ENCODE measurements around the gene ZNF397.

The ZNF397 gene

DNA sequence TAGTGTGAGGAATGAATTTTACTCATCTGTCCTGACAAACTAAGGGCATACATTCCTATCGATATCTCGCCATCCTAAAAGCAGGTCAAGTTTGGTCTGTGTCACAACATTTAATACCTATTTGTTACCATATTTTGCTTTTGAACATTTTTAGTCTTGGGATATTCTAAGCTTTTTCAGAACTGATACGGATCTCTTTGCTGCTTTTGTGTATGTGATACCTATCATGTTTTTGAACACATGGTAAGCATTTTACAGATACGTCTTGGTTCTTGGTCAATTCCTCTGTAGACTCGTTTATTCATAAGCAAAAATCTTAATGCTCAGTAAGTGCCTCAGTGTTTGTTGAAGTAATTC, 592 bp downstream of the ZNF397 start:
- H3K9me2 ChIP-seq (replicated peaks; ENCODE audit: insufficient read depth, low read length) = no peaks in the 10 kb centered on the region
- H3F3A ChIP-seq (ENCODE audit: insufficient read depth) = no peaks in the 10 kb centered on the region; the same call in 1 of the 2 replicates
- H3K36me3 ChIP-seq (ENCODE audit: low read length) = peaks cover 47% of the 10 kb centered on the region
- peak overlapping the region; percentile 74 for H2AFZ ChIP-seq (ENCODE audit: low read depth, low read length, severe bottlenecking)
- peak overlapping the region; percentile 82 for H3K9ac ChIP-seq (ENCODE audit: low read length)
- H3K4me3 ChIP-seq (ENCODE audit: insufficient read depth, low read length, poor library complexity, severe bottlenecking) = peak overlapping the region; percentile 91
- peaks cover 35% of the 10 kb centered on the region; the same call in 1 of the 2 replicates for H3K9me3 ChIP-seq (ENCODE audit: insufficient read depth, low read length)
- no peak for TF ChIP-seq EZH2phosphoT487 (conservative IDR thresholded peaks at IDR 0.05; ENCODE audit: low read length)
- TF ChIP-seq, protein P1, sequence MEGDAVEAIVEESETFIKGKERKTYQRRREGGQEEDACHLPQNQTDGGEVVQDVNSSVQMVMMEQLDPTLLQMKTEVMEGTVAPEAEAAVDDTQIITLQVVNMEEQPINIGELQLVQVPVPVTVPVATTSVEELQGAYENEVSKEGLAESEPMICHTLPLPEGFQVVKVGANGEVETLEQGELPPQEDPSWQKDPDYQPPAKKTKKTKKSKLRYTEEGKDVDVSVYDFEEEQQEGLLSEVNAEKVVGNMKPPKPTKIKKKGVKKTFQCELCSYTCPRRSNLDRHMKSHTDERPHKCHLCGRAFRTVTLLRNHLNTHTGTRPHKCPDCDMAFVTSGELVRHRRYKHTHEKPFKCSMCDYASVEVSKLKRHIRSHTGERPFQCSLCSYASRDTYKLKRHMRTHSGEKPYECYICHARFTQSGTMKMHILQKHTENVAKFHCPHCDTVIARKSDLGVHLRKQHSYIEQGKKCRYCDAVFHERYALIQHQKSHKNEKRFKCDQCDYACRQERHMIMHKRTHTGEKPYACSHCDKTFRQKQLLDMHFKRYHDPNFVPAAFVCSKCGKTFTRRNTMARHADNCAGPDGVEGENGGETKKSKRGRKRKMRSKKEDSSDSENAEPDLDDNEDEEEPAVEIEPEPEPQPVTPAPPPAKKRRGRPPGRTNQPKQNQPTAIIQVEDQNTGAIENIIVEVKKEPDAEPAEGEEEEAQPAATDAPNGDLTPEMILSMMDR (IDR thresholded peaks at IDR 0.05; ENCODE audit: insufficient read depth, low read length, poor library complexity, severe bottlenecking) = no peak
- H3K4me2 ChIP-seq (ENCODE audit: low read depth, low read length, poor library complexity, severe bottlenecking) = peak overlapping the region; percentile 96
- H4K20me1 ChIP-seq (ENCODE audit: low read depth, low read length) = no peaks in the 10 kb centered on the region
- peaks cover 22% of the 10 kb centered on the region for H3K79me2 ChIP-seq (ENCODE audit: insufficient read depth, low read length)
- no peaks in the 10 kb centered on the region for H3K27me3 ChIP-seq (ENCODE audit: low read length)
- peak overlapping the region; percentile 66 for H3K27ac ChIP-seq (ENCODE audit: low read depth, low read length)

DNA sequence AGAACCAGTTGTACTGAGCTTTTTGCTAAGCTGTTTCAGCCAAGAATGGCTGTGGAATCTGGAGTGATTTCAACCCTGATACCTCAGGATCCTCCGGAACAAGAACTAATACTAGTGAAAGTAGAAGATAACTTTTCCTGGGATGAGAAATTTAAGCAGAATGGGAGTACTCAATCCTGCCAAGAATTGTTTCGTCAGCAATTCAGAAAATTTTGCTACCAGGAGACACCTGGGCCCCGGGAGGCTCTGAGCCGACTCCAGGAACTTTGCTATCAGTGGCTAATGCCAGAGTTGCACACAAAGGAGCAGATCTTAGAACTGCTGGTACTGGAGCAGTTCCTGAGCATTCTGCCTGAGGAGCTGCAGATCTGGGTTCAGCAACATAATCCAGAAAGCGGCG, 1.6 kb downstream of the ZNF397 start:
- Histone ChIP-seq H3K4me2 (ENCODE audit: low read depth, low read length, poor library complexity, severe bottlenecking) (peak overlapping the region; percentile 96), H3F3A (ENCODE audit: insufficient read depth) (peaks cover 3% of the 10 kb centered on the region; the same call in 1 of the 2 replicates), H3K27ac (ENCODE audit: low read depth, low read length) (no peak overlapping the region), H3K9me2 (replicated peaks; ENCODE audit: insufficient read depth, low read length) (no peaks in the 10 kb centered on the region), H3K36me3 (ENCODE audit: low read length) (peaks cover 57% of the 10 kb centered on the region), H3K27me3 (ENCODE audit: low read length) (no peaks in the 10 kb centered on the region), H2AFZ (ENCODE audit: low read depth, low read length, severe bottlenecking) (no peak overlapping the region), H3K79me2 (ENCODE audit: insufficient read depth, low read length) (peaks cover 22% of the 10 kb centered on the region), H3K4me3 (ENCODE audit: insufficient read depth, low read length, poor library complexity, severe bottlenecking) (peak overlapping the region; percentile 91), H3K9ac (ENCODE audit: low read length) (no peak overlapping the region), H3K9me3 (ENCODE audit: insufficient read depth, low read length) (peaks cover 37% of the 10 kb centered on the region; the same call in 1 of the 2 replicates), H4K20me1 (ENCODE audit: low read depth, low read length) (no peaks in the 10 kb centered on the region)
- no peak for TF ChIP-seq EZH2phosphoT487 (conservative IDR thresholded peaks at IDR 0.05; ENCODE audit: low read length)
- TF ChIP-seq, protein P1 (IDR thresholded peaks at IDR 0.05; ENCODE audit: insufficient read depth, low read length, poor library complexity, severe bottlenecking) = no peak

DNA sequence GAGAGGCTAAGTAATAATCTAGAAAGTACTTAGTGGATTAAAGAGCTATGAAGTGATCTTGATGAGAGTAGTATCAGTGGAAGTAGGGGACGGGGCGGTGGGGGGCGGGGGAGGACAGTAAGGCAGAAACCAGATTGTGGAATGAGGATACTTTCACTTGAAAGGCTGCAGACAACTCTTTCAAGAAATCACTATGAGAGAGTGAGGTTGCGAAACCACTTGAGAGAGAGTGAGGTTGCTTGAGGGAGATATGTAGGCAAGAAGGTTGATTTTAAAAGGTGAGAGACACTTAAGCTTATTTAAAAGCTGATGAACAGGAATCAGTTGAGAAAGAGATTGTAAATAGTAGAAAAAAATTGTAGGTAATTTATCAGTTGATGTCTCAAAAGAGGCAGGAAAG, 3.8 kb downstream of the ZNF397 start:
- H3K27me3 ChIP-seq (ENCODE audit: low read length) = no peaks in the 10 kb centered on the region
- no peak overlapping the region for H2AFZ ChIP-seq (ENCODE audit: low read depth, low read length, severe bottlenecking)
- H3K4me2 ChIP-seq (ENCODE audit: low read depth, low read length, poor library complexity, severe bottlenecking) = no peak overlapping the region
- H3F3A ChIP-seq (ENCODE audit: insufficient read depth) = peaks cover 4% of the 10 kb centered on the region; the same call in 1 of the 2 replicates
- no peaks in the 10 kb centered on the region for H3K9me2 ChIP-seq (replicated peaks; ENCODE audit: insufficient read depth, low read length)
- peaks cover 22% of the 10 kb centered on the region for H3K79me2 ChIP-seq (ENCODE audit: insufficient read depth, low read length)
- H3K9ac ChIP-seq (ENCODE audit: low read length) = no peak overlapping the region
- H3K27ac ChIP-seq (ENCODE audit: low read depth, low read length) = no peak overlapping the region
- H3K36me3 ChIP-seq (ENCODE audit: low read length) = peaks cover 73% of the 10 kb centered on the region
- peaks cover 37% of the 10 kb centered on the region; the same call in 1 of the 2 replicates for H3K9me3 ChIP-seq (ENCODE audit: insufficient read depth, low read length)
- no peak overlapping the region for H3K4me3 ChIP-seq (ENCODE audit: insufficient read depth, low read length, poor library complexity, severe bottlenecking)
- H4K20me1 ChIP-seq (ENCODE audit: low read depth, low read length) = no peaks in the 10 kb centered on the region
- TF ChIP-seq, protein P1 (IDR thresholded peaks at IDR 0.05; ENCODE audit: insufficient read depth, low read length, poor library complexity, severe bottlenecking) = no peak
- no peak for TF ChIP-seq EZH2phosphoT487 (conservative IDR thresholded peaks at IDR 0.05; ENCODE audit: low read length)
